HG03432 (cell line): Measurements from ENCODE around the gene ACTL8.
"Not testable (repeated sequence)": the region's sequence is repeated elsewhere in the genome, so short reads cannot be mapped to it uniquely, and the experiment has no call there.

ENCODE experiments used
- ATAC-seq: cut with Tn5 transposase; IDR thresholded peaks from one replicate; pipeline ENCODE4 v1.9.1; 2021; ENCODE audit warnings: mild to moderate bottlenecking, moderate library complexity; ENCODE audit not compliant: unreplicated experiment

The ACTL8 gene

DNA sequence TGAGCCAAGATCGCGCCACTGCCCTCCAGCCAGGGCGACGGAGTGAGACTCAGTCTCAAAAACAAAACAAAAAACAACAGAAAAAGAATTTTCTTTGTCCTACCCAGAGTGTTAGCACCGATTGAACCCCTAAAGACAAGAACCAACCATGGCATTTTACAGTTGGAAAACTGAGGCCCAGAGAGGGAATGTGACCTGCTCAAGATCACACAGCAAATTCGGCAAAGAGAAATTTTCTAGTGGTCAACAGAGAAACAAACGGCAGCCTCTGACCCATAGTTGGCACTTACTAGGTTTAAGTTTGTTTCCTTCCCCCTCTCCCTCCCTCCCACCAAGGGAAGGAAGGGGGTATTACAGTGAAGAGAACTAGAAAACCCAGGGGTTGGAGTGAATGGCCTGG lies 20.5 kb upstream of the ACTL8 start:
- no peak for ATAC-seq

DNA sequence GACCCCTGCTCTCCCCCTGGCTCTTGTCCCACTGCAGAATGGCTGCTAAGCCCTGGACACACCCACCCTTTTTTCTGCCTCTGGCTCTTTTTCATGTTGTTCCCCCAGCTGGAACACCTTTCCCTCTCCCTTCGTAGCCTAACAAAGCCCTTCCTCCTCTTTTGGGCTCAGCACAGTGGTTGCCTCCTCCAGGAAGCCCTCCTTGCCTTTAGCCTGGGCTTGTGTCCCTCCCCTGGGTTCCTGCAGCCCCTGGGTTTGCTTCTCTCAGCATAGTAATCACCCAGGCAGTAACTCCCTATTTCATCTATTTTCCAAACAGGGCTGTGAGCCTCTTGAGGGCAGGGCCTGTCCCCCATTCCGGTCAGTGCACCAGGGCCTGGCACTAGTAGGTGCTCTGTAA lies 19.8 kb upstream of the ACTL8 start:
- ATAC-seq: no peak

DNA sequence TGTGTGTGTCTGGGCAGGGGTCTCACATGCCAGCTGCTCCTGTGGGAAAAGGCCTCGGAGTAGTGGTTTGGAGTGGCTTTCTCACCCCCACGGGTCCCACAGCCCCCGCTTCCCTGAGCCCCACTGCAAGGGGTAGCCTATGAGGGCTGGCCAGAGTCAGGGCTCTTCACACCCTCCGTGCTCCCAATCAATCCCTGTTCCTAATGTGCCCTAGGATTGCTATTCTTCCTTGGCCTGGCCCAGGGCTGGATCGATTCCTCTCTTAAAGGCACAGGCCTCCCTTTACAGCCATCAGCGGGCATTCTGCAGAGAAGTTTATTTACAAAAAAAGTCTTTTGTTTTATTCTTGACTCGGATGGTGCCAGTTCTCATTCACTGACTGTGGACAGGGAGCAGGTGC lies 19.3 kb upstream of the ACTL8 start:
- ATAC-seq: no peak

DNA sequence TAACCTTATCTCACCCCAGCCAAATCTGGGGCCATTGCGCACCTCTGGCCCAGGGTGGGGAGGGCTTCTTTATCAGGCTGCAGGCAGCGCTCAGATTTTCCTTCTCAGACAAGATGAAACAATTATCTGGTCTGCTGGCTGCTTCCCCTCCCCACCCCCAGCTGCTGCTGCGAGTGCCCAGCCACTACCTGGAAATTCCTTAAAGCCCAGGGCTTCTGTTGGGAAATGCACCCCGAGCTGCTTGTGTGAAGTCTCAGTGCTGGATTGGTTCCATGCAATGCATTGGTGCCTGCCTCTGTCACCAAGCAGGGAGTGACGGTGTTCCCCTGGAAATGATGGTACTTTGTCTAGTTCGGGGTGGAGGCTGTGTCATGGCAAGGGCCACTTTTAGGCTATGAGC lies 18.5 kb upstream of the ACTL8 start:
- no peak for ATAC-seq

DNA sequence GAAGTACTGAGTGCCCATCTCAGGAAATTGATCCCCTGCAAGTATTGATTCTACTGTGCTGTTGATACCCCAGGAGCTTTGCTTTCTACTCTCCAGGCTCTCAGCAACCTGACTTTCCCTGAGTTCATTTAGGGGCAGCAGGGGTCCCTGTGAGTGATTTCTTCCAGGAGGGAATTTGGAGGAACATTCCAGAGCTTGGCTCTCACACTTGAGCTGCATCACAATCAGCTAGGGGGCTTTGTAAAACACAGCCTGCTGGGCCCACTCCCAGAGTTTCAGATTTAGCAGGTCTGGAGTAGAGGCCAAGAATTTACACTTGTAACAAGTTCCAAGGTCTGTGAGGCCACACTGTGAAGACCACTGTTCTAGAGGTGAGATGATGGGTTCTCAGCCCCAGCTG lies 16.1 kb upstream of the ACTL8 start:
- ATAC-seq: no peak

DNA sequence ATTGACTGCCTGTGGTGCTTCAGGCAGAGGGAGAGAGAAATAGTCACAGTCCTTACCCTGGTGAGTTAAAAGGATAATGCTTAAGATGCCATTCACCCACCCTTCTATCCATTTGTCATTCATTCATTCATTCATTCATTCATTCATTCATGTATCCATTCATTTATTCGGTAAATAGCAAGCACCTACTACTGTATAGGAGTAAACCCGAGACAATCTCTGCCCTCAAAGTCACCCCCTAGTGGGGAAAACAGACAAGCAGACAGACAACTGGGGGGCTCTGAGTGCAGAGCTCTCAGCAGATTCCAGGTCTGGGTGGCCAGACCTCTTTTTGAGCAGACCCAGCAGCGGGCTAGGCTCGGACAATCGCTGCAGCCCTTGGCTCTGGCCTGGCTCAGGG lies 14.1 kb upstream of the ACTL8 start:
- no peak for ATAC-seq

DNA sequence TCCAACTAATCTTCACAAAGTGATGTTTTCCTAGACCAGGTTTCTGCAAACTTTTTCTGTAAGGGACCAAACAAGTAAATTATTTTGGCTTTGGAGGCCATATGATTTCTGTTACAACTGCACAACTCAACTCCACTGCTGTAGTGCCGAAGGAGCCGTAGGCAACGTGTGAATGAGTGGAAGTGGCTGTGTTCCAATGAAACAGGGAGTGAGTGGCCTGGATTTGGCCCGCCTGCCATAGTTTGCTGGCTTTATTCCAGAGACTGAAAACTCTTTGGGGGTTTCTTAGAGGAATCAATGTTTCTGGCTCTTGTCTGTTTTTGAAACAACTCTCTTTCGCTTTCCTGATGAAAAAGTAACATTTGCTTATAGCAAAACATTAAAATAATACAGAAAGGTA lies 12.6 kb upstream of the ACTL8 start:
- no peak for ATAC-seq

DNA sequence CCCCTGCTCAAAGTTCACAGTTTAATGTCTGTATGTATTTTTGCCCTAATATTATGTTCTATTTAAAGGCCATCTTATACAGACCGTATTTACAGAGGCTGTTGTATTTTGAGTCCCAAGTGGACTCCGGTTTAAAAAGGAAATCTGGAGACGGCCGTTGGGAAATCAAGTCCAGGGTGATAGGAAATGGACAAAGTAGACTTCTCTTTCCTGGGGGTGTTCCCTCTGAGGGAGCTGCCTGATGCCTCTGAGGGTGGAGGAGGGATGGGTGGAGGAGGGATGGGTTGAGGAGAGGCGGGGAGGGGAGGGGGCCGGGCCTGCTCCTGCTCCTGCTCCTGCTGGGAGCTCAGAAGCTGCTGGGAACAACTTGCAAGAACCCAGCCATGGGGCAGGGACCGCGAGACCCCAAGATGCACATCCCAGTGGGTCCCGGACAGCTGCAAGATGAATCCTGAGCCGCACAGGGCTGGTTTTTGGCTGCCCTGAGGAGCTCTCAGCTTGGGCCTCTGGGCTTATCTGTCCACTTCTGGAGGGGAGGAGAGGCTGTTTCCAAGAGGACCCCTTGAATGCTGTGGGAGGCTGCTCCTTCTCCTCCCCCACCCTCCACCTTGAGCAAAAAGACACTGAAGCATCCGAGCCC lies 12.0 kb upstream of the ACTL8 start:
- no peak for ATAC-seq

DNA sequence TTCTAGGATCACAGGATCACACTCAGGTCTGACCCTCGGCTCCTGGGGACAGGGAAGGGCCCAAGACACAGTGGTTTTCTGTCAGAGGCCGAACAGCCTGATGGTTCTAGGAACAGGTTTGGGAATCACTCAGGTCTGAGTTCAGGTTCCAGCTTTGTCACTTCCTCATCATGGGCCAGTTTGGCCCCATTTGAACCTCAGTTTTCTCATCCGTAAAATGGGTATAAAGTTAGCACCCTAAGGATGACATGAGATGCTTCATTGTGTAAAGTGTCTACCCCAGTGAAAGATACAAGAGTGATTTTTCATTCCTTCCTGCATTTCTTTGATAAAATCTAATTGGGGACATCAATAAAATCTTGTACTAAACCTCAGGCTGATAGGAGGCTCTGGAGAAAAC lies 11.2 kb upstream of the ACTL8 start:
- ATAC-seq: no peak

DNA sequence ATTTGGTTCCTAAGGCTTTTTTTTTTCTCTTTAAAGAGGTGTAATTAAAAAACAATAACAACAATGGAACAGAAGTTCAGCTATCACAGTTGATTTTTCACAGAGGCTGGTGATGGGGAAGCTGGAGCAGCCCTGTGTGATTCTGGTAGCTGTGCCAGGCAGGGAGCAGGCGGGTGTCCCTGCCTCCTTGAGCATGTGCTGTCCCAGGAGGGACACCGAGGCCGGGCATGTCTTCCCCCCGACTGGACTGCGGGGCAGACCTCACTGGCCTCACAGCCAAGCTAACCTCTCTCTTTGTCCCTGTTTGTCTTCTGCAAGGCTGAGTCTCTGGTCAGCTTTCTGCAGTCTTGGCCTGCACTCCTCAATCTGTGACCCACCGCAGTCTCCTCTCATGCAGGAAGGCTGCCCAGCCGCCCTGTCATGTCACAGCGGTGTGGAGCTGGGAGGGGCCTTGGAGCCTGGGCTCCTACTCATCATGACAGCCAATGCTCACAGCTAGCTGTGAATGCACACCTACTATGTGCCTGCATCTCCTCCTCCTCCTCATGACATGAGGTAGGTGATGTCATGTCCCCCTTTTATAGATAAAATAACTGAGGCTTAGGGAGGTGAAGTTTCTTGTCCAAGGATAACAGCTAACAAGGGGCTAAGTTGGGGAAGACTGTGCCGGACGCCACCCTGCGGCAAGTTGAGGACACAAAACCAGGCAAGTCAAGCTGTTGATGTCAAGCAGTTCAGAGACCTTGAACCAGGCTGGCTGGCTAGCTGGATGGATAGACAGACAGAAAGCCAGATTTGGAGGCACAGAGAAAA lies 10.3 kb upstream of the ACTL8 start:
- ATAC-seq: no peak

DNA sequence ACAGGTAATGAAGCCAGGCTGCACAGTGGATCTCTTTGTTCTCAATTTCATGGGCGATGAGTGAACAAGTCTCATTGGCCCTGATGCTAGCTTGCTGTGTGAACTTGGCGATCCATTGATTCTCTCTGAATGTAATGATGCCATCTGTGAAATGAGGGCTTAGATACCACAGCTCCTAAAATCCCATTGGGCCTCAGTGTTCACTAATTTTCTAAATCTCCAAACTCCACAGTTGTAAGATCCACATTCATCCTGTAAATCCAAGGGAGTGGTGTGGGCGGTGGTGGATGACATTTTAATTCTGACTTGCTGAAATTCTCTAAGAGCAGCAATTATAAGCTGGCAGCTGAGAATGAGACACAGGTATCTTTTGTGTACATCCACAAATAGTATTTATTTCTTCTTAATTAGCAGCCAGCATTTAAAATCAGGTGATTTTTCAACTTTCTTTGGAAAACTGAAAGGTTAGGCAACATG lies 9.6 kb upstream of the ACTL8 start:
- ATAC-seq: no peak

DNA sequence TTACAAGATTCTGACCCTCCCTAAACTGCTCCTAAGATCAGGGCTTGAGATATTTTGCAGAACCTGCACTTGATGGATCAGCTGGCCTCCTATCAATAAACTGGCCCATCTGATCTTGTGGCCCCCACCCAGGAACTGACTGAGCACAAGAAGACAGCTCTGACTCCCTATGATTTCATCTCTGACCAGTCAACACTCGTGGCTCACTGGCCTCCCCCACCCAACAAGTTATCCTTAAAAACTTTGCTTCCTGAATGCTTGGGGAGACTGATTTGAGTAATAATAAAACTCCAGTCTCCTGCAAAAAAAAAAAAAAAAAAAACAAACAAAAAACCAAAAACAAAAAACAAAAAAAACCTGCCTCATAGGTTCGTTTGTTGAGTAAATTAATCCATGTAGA lies 8.9 kb upstream of the ACTL8 start:
- ATAC-seq: not testable (repeated sequence)

DNA sequence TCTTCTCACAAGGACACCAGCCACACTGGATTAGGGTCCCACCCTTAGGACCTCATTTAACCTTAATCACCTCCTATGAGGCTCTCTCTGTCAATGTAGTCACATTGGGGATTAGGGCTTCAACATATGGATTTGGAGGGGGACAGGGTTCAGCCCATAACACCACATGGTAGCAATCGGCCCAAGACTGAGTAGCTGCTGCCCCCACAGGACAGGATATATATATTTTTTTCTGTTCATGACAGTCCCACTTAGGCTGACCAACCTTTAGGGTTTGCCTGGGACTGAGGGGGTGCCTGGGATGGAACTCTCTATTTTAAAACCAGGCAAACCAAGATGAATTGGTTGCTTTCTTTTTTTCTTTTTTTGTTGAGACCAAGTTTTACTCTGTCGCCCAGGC lies 8.2 kb upstream of the ACTL8 start:
- ATAC-seq: no peak

DNA sequence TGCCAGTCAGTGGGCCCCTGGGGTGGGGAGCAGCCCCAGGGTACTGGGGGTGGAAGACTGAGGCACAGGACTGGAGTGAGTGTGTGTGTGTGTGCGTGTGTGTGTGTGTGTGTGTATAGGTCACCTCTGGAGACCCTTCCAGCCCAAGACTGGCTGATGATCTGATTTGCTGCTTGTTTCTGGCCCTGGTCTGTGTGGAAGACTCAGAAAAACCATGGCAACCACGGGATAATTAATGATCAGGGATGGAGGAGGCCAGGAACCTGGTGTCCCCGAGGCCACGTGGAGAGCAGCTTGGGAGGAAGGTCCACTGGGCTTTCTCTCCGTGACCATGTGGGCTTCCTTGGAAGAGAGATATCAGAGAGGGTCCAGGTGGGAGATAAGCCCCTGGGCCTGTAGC lies 4.8 kb upstream of the ACTL8 start:
- no peak for ATAC-seq

DNA sequence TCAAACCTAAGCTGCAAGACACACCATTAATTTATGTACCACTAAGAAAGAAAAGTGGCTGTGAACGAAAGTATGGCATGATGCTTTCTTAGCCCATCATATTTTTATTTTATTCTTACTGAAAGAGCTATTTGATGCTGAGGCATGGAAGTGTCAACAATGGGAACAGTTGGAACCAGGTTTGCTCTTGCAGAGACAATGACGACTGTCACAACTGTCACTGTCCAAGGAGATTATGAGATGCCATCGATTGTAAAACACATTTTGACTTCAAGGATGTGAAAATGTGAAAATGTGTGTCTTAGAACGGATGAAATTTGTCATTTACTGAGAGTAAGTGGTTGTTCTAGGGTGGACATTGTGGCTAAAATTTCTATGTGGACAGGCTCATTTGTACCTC lies 2.8 kb upstream of the ACTL8 start:
- ATAC-seq: no peak

DNA sequence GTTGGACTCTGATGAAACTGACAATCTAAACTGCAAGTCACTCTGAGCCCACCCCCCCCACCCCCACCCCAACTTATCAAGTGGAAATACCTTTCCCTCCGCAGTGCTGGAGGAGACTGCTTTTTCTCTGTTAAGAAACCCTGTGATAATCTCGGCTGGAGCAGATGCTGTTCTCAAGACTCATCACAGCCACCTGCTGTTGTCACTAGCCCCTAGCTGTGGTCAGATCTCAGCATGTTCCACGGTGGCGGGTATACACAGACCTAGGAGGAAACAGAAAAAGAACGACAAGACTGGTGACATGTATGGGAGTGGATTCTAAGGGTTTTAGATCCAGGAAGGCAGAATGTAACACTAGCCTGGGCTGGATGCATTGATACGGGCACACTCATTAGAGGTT lies 2.3 kb downstream of the ACTL8 start:
- no peak for ATAC-seq

DNA sequence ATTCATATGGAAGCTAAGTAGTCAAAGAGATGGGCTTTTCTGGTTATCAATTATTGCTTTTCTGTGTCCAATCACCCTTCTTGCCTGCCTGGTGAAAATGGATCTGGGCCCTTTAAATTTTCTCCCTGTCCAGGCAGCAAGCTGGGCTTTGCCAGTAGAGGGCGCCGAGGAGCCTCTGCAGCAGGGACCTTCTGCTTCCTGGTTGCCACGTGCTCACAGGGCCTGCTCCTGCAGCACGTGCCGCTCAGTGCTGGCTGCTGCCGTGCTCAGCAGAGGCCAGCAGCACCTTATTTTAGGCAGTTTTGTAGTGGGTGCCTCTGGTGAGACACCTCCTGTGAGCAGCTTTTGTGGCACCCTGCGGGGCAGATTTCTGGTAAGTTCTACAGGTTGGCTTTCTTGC lies 4.0 kb downstream of the ACTL8 start:
- no peak for ATAC-seq

DNA sequence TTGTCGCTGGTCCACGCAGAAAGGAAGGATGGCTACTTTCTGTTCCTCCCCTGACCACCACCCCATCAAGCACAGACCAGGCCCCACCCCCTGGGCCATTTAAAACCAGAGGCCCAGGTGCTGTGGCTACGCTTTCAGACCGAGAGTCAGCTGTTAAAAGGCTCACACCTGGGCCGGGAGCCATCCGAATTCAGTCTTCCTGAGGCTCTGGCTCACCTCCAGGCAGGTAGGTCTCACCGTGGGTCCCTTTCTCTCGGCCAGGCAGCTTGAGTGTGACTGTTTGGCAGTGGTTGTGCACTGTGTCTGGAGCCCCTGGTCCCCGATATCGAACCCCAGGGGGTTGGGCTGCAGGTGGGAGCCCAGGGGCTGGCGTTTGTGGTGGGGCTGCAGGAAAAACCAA lies 7.2 kb downstream of the ACTL8 start:
- no peak for ATAC-seq

DNA sequence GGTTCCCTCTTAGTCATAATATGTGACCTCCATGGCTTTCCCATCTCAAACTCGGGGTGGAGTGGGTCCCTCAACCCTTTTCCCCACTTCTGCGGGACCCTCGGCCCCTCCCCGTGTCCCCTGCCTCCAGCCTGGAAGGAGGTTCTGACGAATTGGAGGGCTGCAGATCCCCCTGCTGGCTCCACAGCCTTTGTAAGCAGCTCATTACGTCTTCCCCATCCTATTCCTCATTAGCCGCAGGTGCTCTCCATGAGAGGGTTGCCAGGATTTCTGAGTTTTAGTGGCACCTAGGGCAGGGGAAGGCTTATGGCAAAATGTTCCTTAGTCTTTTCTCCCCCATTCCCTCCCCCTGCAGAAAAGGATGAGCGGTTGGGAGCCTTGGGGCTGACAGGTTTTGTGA lies 8.3 kb downstream of the ACTL8 start:
- no peak for ATAC-seq

DNA sequence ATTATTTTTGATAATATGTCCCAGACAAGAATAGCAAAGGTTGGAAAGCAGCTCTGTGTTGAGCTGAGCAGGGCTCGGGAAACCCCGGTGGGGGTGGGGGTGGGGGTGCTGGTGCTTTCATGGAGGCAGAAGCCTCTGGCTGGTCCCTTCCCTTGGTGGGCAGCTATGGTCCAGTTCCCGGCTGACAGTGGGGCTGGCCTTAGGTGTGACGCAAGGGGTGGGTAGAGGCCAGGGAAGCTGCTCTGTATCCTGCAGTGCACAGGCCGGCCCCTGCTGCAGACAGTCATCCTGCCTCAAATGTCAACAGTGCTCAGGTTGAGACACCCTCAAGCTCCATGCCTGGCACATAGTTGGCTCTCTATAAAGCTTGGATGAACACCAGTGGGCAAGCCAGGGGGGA lies 8.9 kb downstream of the ACTL8 start:
- no peak for ATAC-seq

DNA sequence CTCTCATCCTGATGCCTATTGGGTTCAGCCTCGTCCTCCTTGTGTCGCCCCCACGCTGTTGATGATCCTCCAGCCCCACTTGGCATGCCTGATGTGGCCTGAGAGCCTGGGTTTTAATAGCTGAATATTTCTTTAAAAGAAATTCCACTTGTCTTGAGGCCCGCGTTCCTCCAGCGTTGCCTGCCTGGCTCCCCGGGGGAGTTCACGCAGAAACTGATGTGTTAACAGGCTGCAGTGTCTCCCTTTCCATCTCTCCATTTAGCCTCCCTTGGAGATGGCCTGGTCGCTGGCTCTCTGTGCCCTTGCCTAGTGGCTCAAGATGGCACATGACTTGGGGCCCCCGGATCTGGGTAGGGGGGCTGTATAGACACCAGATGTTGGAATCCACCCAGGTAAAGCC lies 9.5 kb downstream of the ACTL8 start:
- no peak for ATAC-seq
